Measurements from ENCODE around the gene ZSCAN9.

ZSCAN9 gene

GRCh38 chr6:28220257-28221133, 4.6 kb upstream of the ZSCAN9 start:
- DNase-seq (ENCODE audit: low spot score): no peak

GRCh38 chr6:28224131-28225055, 682 bp upstream of the ZSCAN9 start:
- no peak for DNase-seq (ENCODE audit: low spot score)

DNA sequence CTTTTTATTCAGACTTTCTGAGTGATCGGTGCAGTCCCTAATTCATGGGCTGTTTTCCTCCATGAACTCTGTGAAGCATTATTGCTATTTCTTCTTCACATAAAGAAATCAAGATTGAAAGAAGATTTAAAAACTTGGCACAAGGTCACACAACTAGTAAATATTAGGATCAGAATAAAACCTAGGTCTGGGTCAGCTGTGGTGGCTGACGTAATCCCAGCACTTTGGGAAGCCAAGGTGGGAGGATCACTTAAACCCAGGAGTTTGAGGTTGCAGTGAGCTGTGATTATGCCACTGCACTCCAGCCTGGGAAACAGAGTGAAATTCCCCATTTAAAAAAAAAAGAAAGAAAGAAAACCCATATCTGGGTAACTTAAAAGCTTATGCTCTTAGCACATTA, 1.4 kb downstream of the ZSCAN9 start:
- no peak for DNase-seq (ENCODE audit: low spot score)

DNA sequence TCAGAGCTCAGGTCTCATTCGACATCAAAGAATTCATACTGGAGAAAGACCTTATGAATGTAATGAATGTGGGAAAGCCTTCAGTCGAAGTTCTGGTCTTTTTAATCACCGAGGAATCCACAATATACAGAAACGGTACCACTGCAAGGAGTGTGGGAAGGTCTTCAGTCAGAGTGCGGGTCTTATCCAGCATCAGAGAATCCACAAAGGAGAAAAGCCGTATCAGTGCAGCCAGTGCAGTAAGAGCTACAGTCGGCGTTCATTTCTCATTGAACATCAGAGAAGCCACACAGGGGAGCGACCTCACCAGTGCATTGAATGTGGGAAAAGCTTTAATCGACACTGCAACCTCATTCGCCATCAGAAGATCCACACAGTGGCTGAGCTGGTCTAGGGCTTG, 7.7 kb downstream of the ZSCAN9 start:
- no peak for DNase-seq (ENCODE audit: low spot score)

DNA sequence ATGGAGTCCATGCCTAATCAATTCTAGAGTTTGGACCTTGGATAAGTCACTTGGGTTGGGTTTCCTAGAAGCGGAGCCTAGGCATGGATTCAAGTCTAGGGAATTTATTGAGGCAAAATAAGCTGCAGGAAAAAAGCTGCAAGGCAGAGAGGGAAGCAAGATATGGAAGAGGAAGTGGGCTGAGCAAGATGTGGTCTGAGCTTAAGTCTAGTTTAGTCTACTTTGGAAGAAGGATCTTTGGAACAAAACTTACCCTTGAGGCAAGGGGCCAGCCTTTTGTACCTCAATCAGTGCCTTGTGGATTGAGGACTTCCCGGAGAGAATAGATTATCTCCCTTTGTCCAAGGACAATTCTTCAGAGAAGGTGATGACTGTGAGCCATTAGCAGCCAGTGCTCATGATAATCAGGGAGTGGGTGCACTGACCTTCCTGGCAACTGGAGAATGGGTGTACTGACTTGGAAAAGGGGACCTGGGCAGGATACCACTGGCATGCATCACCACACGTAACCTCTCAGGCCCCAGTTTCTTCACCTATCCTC, 10.9 kb downstream of the ZSCAN9 start:
- no peak for DNase-seq (ENCODE audit: low spot score)

- DNase-seq (ENCODE audit: low spot score): no peak
Measured at GRCh38 chr6:28239636-28240035, 14.6 kb downstream of the ZSCAN9 start.

- no peak for DNase-seq (ENCODE audit: low spot score)
Measured at GRCh38 chr6:28240471-28240870, 15.4 kb downstream of the ZSCAN9 start.

DNA sequence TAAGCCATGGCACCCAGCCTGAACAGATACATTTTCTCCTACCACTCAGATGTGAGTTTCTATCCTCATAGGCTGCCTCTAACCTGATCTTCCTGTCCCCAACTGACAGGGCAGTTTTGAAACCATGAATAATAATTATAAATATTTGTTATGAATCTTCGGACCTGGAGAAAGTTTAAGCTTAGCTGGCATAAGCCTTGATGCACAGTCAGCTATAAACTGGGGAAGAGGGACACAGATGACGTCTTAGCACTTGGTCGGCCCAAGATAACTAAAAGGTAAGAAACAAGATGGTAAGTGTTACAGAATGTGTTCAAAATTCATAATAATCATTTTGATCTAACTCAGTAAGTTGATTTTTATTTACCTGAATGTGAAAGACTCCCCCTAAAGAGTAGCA, 18.9 kb downstream of the ZSCAN9 start:
- no peak for DNase-seq (ENCODE audit: low spot score)

GRCh38 chr6:28245206-28245941, 20.3 kb downstream of the ZSCAN9 start:
- DNase-seq (ENCODE audit: low spot score): no peak

DNA sequence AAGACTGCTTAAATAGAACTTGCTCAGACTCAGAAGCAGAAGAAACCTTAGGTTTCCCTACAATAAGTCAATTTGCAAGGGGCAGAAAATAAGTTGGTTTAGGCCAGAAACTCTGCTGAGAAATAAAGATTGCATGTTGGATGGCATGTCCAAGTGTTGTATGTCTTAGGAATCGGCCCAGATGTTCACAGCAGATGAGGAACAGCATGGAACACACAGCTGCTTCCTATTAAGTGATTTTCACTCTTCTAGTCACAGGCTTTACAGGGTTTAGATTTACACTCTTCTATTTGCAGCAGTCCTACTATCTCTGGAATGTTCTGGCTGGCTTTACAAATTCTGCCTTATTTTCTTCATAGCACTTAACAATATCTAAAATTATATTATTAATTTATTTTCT, 23.8 kb downstream of the ZSCAN9 start:
- no peak for DNase-seq (ENCODE audit: low spot score)

DNA sequence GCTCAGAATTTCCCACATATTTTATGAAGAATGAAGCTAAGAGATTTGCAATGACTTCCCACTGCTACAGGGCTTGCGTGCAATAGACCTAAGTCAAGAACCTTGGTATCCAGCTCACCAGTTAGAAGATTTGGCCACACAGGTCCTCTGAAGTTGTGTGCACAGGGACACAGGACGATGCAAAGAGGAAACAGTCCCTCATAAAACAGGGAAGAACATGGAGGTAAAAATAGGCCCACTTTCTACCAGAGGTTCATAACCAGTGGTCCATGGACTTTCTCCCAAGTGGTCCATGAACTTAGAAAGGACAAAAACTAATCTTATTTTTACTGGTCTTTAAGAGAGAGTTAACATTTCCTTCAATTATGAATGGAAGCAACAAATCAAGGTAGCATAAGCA, 25.7 kb downstream of the ZSCAN9 start:
- DNase-seq (ENCODE audit: low spot score): no peak

DNA sequence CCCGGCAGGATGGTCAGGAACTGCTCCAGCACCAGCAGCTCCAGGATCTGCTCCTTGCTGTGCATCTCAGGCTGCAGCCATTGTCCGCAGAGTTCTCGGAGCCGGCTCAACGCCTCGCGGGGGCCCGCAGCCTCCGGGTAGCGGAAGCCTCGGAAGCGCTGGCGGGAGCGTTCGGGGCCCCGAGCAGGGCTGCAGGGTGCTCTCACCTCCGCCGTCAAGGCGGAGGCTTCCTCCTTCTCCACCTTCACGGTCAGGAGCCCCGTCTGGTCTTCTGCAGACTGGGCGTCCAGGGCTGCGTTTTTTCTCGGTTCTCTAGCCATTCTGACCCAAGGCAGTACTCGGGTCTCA, 26.6 kb downstream of the ZSCAN9 start:
- DNase-seq (ENCODE audit: low spot score): peak; percentile 19

DNA sequence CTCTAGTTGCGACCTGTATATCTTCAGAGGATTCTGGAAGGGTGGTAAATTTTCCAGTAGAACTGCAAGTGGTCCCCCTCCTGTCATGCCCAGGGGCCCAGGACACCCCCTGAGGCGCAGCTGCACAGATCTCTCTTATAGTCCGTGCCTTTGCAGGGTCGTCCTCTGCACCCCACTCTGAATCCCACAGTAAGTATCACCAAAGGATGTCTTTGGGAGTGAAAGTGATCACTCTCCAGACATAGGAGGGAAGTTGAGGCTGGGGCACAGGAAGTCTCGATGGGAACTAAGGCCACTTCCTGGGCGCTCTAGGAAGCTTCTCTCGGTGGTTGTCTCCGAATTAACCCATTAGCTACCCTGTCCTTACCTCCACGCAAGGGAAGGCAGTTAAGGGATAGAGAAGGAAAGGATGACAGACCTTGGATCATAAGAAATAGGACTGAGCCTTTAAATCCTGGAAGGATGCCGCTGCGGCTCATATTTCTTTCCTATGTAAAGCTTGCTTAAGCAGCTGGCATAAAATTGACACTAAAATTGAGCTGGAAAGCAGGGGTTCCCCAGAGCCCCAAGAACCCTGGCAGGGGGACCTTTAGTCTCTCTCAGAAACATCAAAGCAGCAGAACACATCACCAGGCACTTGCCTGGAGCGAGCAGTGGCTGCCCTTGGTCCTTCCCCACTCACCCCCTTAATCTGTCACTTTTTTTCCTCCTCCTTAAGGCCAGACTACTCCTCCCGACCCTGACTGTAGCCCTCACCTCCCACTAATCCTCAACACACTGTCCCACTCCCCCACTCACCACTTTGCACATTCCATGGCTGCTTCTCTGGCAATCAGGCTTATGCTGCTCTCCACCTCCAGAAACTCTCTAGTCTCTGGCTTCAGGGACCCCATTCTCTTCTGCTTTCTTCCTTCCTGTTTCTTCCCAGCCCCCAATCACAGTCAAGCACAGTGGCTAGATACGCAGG, 27.2 kb downstream of the ZSCAN9 start, which contains the start of gene ZKSCAN4:
ZKSCAN4 (minus strand) TSS at position 261 of the 967 bp plus-strand sequence. CDS start 289 bp downstream, outside the sequence.
- peak; percentile 84 for DNase-seq (ENCODE audit: low spot score)

GRCh38 chr6:28254121-28254519, 29.0 kb downstream of the ZSCAN9 start:
- no peak for DNase-seq (ENCODE audit: low spot score)

- no peak for DNase-seq (ENCODE audit: low spot score)
Measured at GRCh38 chr6:28257042-28257441, 32.0 kb downstream of the ZSCAN9 start.

- peak; percentile 41 for DNase-seq (ENCODE audit: low spot score)
Measured at GRCh38 chr6:28258877-28259777, 34.1 kb downstream of the ZSCAN9 start, which contains the start of gene NKAPL. Gene NKAPL (plus strand): TSS chr6:28259297. CDS start chr6:28259372, 75 bp downstream.

DNA sequence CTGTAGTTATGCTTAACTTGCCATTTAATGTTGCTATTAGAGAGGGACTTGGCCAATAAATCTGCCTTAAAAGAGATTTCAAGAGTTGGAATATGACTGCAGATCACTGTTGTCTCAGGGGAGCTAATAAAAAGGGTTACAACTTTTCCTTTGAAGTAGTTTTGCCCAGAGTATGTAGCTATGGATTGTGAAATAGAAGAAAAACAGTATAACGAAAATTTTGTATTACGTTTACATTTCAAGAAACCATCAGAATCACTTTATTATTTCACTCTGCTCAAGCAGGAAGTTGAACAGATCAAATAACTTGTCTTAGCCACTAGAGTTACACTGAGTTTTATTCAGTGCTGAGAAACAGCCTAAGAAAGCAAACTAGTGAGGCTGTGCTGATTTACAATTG, 38.8 kb downstream of the ZSCAN9 start:
- no peak for DNase-seq (ENCODE audit: low spot score)

DNA sequence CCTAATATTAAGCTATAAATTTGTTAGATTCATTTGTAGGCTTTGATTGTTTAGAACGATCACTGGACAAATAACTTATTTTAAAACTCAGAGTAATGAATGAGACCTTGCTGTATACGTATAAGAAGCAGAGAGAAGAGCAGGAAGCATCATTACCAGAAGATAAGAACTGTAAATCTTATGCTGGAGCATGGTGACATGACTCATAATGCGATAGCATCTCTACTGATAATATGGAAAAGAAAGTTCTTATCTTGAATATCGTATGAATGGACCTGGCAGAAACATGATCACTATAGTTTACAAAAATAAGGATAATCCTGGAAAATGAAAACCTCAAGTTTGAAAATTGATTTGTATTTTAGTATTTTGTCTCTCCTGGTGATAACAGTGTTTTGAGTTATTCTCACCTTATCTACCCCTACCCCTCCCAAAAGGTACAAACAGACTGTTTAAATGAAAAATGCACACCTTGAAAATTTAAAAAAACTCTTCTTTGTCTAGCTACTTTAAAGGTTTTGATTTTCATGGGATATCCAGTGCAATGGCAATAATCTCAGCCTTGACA, 39.8 kb downstream of the ZSCAN9 start:
- no peak for DNase-seq (ENCODE audit: low spot score)

- DNase-seq (ENCODE audit: low spot score): no peak
Measured at GRCh38 chr6:28266563-28266961, 41.5 kb downstream of the ZSCAN9 start.

All from CD4-positive, alpha-beta T cell treated with Interleukin-6 at 100 ng/mL for 8 hours (primary cell).